GM19452 (cell line): ENCODE results near the gene SNRPD3.
"Not testable (repeated sequence)": the region's sequence is repeated elsewhere in the genome, so short reads cannot be mapped to it uniquely, and the experiment has no call there.

Source experiments
- ATAC-seq: cut with Tn5 transposase; IDR thresholded peaks from one replicate; pipeline ENCODE4 v1.9.1; 2021; ENCODE audit not compliant: unreplicated experiment

The SNRPD3 gene

DNA sequence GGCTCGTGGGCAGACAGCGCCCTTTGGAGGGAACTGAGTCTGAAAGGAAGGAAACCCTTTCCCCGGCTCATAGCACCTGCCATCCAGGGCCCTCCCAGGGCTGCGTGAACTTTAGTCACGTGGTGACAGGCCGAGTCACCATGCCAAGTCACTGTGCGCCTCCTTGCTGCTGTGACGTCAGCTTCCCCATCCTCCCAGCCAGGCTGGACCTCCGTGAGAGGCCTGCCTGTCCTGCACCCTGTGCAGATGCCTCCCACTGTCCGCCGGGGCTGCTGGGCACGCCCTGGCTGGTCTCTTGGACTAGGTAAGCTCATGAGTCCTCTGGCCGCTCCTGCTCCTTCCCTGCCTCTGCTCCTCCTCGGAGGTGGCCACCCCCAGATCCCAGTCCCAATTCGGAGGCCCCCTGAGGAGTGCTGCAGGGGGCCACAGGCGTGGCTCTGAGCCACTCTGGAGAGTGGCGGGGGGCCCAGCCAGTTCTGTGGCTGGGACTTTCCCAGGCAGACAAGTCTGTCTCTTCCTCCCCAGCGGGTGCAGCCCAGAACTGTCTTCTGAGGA lies 51.7 kb downstream of the SNRPD3 start:
- peak; percentile 61 for ATAC-seq

- ATAC-seq = not testable (repeated sequence)
Observed at GRCh38 chr22:24608327-24608726, 52.5 kb downstream of the SNRPD3 start.

DNA sequence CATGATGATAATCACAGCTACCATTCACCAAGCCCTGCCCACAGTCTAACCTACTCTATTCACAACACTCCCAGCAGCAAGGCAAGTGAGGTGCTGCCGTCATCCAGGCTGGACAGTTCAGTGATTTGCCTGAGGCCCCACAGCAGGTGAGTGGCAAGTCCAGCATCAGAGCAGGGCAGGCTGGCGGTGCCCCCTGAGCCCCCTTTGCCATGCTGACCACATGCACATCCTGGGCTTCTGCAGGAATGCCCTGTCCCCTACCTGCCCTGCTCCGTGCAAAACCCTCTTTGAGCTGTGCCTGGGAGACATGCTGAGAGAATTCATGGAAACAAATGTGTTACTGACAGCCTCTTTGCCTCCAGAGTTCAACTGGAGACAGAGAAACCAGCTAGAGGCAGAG lies 54.1 kb downstream of the SNRPD3 start:
- ATAC-seq = not testable (repeated sequence)

GRCh38 chr22:24614794-24615193 lies 59.0 kb downstream of the SNRPD3 start:
- ATAC-seq = not testable (repeated sequence)

DNA sequence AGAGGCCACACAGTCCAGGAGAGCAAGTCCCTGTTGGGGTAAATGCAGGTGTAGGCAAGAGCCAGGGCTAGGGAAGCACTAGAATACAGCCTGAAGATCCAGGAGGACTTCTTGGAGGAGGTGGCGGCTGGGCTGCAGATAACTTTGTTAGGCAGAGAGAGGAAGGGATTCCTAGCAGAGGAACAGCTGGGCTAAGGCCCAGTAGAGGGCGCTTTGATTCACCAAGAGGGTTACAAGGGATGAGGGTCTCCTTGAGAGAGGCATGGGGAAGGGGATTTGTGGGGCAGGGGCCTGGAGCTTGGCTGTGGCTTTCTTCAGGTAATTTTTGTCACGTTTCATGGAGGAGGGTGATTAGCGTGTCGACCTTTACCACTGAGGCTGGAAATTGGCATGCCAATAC lies 65.4 kb downstream of the SNRPD3 start:
- ATAC-seq = not testable (repeated sequence)

GRCh38 chr22:24622596-24622995 lies 66.8 kb downstream of the SNRPD3 start:
- not testable (repeated sequence) for ATAC-seq
